GM21360 (cell line): ENCODE results near the gene C1orf210.

Experiments used
- ATAC-seq: cut with Tn5 transposase; IDR thresholded peaks from one replicate; pipeline ENCODE4 v1.9.1; 2021; ENCODE audit warnings: mild to moderate bottlenecking, moderate library complexity; ENCODE audit not compliant: unreplicated experiment

Gene C1orf210

DNA sequence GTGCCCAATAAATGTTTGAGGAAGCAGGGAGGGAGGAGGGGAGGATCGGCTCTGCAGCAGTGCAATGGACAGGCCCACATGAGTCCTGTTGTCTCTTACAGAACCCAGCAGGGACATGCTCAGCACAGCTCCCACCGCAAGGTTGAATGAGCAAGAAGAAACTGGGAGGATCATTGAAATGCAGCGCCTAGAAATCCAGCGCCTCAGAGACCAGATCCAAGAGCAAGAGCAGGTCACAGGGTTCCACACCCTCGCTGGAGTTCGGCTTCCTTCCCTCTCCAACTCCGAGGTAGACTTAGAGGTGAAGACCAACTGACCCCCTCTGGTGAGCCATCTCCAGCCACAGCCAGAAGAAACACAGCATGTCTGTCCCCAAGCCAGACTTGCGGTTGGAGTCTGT, 31.5 kb downstream of the C1orf210 start:
- ATAC-seq = no peak

DNA sequence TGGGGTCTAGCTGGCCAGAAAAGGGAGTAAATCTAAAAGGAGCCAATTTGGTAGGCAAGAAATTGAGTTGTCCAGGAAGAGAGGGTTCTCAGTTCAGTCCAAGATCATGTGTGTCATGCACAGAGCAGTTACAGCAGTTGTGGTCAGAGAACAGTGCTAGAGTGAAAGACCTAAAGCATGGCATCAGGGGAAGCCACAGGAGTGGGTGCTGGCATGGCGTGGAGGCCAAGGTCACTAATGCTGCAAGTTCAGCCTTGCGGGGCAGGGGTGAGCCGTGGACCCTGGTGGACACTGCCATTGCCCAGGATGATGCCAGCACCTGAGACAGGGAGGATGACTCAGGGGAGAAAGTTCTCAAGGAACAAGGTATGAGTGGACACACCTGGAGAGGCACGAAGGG, 32.2 kb downstream of the C1orf210 start:
- ATAC-seq = no peak

DNA sequence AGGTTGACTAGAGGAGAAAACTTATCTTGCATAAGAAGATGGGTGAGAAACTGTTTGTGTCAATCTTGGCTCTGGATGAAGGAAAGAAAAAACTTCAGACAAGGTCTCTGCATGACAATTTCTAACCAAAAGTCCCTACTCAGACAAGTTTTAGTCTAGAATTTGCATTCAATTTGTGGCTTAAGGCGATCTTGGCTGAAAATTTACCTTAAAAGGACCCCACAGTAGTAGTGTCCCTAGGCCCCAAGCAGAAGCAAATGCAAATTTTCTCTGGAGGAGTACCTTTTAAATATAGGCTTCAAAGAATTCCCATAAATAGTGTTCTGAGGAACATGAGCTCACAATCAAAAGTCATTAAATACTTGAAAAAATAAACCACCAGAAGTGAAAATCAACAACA, 33.2 kb downstream of the C1orf210 start:
- no peak for ATAC-seq

DNA sequence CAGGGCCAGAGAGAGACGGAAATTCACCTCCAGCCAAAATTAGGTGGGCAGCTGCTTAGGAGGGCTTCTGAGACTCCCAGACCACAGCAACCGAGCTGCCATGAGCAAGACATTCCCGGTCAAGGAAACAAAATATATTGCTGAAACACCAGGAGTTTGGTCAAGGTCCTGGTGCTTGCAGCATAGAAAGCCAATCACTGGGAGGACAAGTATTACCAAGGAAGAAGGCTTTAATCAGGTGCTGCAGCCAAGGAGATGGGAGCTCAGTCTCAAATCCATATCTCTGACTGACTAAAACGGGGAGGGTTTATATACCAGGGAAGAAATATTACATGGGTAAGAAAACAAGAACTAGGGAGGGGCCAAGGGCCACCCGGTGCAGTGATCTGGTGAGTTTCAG, 34.4 kb downstream of the C1orf210 start:
- no peak for ATAC-seq

- ATAC-seq = no peak
Measured at GRCh38 chr1:43250351-43250761, 35.0 kb downstream of the C1orf210 start.

- no peak for ATAC-seq
Measured at GRCh38 chr1:43247256-43247921, 38.0 kb downstream of the C1orf210 start.

DNA sequence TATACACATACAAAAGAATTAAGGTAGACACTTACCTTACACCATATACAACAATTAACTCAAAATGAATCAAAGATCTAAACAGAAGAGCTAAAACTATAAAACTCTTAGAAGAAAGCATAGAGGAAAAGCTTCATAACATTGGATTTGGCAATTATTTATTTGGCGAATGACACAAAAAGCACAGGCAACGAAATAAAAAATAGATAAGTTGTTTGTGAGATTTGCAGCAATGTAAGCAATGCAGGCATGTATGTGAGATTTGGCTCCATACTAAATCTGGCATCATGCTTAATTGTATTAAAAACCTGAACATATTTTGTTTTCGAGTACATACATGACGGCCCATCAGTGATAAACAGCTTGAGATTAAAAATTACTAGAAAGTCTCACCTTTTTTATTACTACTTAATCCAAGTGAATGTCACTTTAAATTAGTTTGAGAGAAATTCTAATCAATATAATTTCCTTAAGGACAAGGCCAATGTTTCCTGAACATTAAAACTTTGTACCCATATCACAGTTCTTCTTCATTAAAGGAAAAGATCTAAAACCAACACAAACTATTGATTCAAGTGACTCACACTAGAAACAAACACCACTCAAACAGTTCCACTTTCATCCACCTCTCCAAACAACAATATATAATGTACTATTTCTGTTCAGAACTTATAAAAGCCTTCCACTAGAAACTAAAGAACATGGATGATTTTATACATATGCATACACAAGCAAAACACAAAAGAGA, 38.7 kb downstream of the C1orf210 start:
- ATAC-seq = no peak

GRCh38 chr1:43243299-43243698, 42.1 kb downstream of the C1orf210 start:
- ATAC-seq = no peak

DNA sequence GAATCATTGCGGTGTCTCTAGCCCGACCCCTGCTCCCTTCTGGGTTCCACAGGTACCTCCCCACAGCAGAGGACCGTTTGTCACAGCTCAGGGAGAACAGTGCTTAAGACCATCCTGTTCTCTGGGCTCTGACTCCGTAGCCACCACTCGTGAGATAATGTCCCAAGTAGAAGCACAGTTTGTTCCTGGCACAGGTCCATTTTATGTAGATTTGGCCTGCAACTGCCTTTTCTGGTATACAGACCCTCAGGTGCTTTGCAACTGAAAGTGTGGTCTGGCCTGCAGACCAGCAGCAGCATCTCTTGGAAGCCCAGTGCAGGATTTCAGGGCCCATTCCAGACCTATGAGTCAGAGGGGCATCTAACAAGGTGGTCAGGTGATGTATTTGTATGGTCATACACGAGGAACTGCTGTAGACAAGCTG, 44.0 kb downstream of the C1orf210 start:
- no peak for ATAC-seq

- ATAC-seq = no peak
Measured at GRCh38 chr1:43239484-43239883, 45.9 kb downstream of the C1orf210 start.

DNA sequence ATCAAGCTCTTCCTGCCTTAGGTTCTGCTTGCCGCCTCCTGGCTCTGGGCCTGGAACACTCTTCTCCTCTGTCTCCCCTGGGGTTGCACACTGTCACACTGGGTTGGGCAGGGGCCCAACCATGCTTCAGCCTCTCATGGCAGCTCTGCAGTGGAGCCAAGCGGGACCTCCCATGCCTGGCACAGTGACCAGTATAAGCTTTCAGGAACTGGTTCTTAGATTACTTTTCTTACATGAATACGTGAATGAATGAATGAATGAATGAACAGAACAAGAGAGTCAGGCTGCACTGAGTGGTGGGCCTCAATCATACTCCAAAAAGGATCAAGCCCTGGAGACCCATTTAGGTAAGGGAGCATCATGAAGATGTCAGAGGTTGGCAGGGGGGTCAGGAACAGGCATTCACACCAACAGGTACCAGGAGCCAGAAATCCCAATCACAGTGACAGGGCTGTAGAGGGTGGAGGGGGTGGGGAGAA, 46.4 kb downstream of the C1orf210 start:
- no peak for ATAC-seq

- ATAC-seq = no peak
Measured at GRCh38 chr1:43238085-43238484, 47.3 kb downstream of the C1orf210 start.

GRCh38 chr1:43237121-43237520, 48.3 kb downstream of the C1orf210 start:
- ATAC-seq = no peak

DNA sequence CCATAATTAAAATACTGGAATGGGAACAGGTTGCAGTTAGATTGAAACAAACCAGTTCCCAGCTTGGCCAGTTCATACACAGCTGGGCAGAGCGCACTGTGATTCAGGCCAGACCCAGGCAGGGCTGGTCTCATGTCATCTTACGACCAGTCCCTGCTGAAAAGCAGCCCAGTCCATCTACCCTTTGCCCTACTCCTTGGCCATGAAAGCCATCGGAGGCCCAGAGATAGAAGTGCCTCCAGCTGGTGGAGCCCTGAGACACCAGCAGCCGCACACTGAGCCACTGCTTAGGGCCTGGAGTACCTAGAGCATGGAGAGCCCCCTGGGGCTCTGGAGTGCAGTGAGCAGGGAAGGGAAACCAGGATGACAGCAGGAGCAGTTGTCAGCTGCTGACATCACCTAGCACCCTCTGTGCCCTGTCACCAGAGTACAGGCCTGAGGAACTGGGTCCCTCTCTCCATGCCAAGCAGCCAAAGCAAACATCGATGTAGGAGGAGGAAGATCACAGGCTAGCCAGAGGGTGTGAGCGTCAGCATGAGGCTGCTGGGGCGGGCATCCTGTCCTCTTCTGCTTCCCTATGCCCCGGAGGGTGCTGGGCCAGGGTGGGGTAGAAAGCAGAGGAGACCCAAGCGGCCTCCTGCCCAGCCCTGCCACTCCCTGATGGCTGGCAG, 49.8 kb downstream of the C1orf210 start:
- ATAC-seq = no peak

GRCh38 chr1:43235040-43235439, 50.3 kb downstream of the C1orf210 start:
- no peak for ATAC-seq

DNA sequence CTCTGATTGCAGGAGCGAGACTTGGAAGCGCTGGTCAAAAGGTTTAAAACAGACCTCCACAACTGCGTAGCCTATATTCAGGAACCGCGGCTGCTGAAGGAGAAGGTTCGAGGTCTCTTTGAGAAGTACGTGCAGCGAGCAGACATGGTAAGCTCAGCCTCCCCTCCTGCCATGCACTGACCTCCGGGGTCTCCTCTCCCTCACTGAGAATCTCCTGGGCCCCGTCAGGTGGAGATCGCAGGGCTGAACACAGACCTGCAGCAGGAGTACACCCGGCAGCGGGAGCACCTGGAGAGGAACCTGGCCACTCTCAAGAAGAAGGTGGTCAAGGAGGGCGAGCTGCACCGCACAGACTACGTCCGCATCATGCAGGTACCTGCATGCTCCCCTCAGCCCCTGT, 51.1 kb downstream of the C1orf210 start:
- no peak for ATAC-seq

DNA sequence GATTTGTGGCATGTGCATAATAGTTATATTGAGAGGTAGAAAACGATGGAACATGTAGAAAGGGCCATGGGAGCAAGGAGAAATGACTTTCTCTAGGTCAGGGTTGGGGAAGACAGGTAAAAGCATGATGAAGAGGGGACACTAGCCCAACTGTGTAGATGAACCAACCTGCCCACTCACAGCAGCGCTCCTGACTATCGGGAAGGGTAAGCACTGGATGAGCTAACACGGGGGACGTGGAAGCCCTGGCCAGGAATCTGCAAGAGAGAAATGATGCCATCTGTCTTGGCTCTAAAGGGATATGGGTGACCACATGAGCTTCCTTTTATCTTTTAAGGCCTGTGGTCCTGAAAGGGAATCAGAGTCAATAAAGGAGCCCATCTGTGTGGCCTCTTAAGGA, 51.8 kb downstream of the C1orf210 start:
- ATAC-seq = no peak

DNA sequence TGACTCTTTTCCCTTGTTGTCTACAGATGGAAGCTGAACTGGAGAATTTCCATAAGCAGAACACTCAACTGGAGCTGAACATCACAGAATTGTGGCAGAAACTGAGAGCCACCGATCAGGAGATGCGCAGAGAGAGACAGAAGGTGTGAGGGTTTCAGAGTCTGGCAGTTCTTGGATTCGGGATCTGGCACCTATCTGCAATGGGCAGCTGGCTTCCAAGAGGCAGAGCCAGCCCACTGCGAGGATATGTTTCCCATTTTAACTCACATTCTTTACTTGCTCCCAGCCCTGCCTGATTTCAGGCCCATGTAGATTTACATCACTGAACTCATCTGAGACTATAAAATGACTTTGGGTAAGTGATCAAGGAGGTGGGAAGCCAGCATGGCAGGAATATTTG, 52.9 kb downstream of the C1orf210 start:
- no peak for ATAC-seq

DNA sequence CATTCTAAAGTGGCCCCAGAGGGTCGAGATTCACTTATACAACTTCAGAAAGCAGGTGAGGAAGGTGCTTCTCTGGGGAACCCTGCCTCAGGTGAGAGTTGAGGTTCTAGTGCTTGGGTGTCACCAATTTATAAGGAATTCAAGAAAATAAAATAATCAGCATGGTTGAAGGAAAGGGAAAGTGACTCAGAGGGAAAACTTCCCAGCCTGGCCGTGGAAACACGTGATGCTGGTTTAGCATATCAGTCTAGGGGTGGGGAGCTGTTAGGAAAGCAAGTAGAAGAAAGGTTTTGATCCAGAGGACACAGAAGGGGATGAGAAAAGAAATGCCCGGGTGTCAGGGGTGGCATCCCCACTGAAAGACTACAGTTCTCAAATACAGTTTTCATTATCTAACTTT, 53.3 kb downstream of the C1orf210 start:
- no peak for ATAC-seq
